ENCODE results near the gene SIK3. TPM values are rescaled to one million over a fixed set of nuclear protein-coding genes. Genes with fewer than 3 reads are reported as not detected.

The SIK3 gene
- total and polyA plus RNA-seq, 12 donors, result 11.7 to 176 (median 25.2) TPM

- TF ChIP-seq POLR2A (IDR thresholded peaks at IDR 0.05) (no peak), CTCF (IDR thresholded peaks at IDR 0.05) (no peak)
- no peak overlapping the region for H3K4me3 ChIP-seq
- peak overlapping the region in 1 of 5 donors; percentile 45 for H3K27ac ChIP-seq
- no peaks in the 10 kb centered on the region for H3K9me3 ChIP-seq (replicated peaks in 1 of 3)
- H3K4me1 ChIP-seq (replicated peaks in 1 of 2), result peaks cover 6 to 42% of the 10 kb centered on the region in 2 donors
- intact Hi-C loops (cut with DNase I), result no loop called here
- no peaks in the 10 kb centered on the region for H3K27me3 ChIP-seq
- DNase-seq, result no peak
- WGBS, 4 donors, result 68 to 77% (median 72%) methylated on average over 6 of the region's 6 CpGs
- no peaks in the 10 kb centered on the region for H3K36me3 ChIP-seq (replicated peaks in 1 of 2)
These were observed 113.6 kb downstream of the SIK3 start for GRCh38 chr11:116984589-116984988.

GRCh38 chr11:116984186-116984585 lies 114.0 kb downstream of the SIK3 start:
- no peaks in the 10 kb centered on the region for H3K9me3 ChIP-seq (replicated peaks in 1 of 3)
- H3K4me3 ChIP-seq, result no peak overlapping the region
- H3K4me1 ChIP-seq (replicated peaks in 1 of 2), result peaks cover 6 to 38% of the 10 kb centered on the region in 2 donors
- no peak for DNase-seq
- no peaks in the 10 kb centered on the region for H3K36me3 ChIP-seq (replicated peaks in 1 of 2)
- intact Hi-C loops (cut with DNase I), result no loop called here
- WGBS, 4 donors, result 77 to 83% (median 80%) methylated on average over 4 of the region's 4 CpGs
- TF ChIP-seq CTCF (IDR thresholded peaks at IDR 0.05) (no peak), POLR2A (IDR thresholded peaks at IDR 0.05) (no peak)
- H3K27ac ChIP-seq, result peak overlapping the region in 1 of 5 donors; percentile 45
- no peaks in the 10 kb centered on the region for H3K27me3 ChIP-seq

GRCh38 chr11:116981266-116981885 lies 116.9 kb downstream of the SIK3 start:
- H3K9me3 ChIP-seq (replicated peaks in 1 of 3), result no peaks in the 10 kb centered on the region
- intact Hi-C loops (cut with DNase I), result no loop called here
- no peaks in the 10 kb centered on the region for H3K27me3 ChIP-seq
- TF ChIP-seq POLR2A (IDR thresholded peaks at IDR 0.05), result no peak
- no peak overlapping the region for H3K4me3 ChIP-seq
- H3K27ac ChIP-seq, result no peak overlapping the region
- WGBS, 4 donors, result 83 to 92% (median 87%) methylated on average over 4 of the region's 4 CpGs
- peaks cover under 1 to 27% of the 10 kb centered on the region in 2 donors for H3K4me1 ChIP-seq (replicated peaks in 1 of 2)
- DNase-seq, result no peak
- H3K36me3 ChIP-seq (replicated peaks in 1 of 2), result no peaks in the 10 kb centered on the region

GRCh38 chr11:116980136-116980793 lies 118.0 kb downstream of the SIK3 start:
- Histone ChIP-seq H3K27ac (no peak overlapping the region), H3K36me3 (replicated peaks in 1 of 2) (no peaks in the 10 kb centered on the region), H3K27me3 (no peaks in the 10 kb centered on the region), H3K4me3 (no peak overlapping the region), H3K9me3 (replicated peaks in 1 of 3) (no peaks in the 10 kb centered on the region), H3K4me1 (replicated peaks in 1 of 2) (peaks cover 0 to 16% of the 10 kb centered on the region in 2 donors)
- intact Hi-C loops (cut with DNase I), result no loop called here
- no peak for TF ChIP-seq CTCF (IDR thresholded peaks at IDR 0.05)
- no peak for TF ChIP-seq POLR2A (IDR thresholded peaks at IDR 0.05)
- WGBS, 4 donors, result 81 to 90% (median 85%) methylated on average over 7 of the region's 7 CpGs
- no peak for DNase-seq

All from adrenal gland (tissue), 12 donors.